ENCODE measurements around the gene PLET1. TPM values are rescaled to one million over a fixed set of nuclear protein-coding genes. Genes with fewer than 3 reads are reported as not detected.

The PLET1 gene
- total and polyA plus RNA-seq, 2 of the 8 experiments (the other 6 are each of a cell fraction or from before 2014, with no cell fraction given), result not detected

DNA sequence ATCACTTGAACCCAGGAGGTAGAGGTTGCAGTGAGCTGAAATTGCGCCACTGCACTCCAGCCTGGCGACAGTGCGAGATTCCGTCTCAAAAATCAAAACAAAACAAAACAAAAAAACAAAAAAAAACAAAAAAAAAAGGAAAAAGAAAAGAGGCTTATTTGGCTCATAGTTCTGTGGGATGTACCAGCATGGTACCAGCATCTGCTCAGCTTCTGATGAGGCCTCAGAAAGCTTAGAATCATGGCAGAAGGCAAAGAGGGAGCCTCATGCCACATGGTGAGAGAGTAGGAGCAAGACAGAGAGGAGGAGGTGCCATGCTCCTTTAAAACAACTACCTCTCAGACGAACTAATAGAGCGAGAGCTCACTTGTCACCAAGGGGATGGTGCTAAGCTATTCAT lies 45.0 kb downstream of the PLET1 start:
- Histone ChIP-seq H2BK5ac (ENCODE audit: low read depth, low read length) (no peak overlapping the region), H3K4ac (replicated peaks; ENCODE audit: insufficient read length, low read depth, low read length) (no peak overlapping the region), H2BK12ac (ENCODE audit: low read depth, low read length) (no peak overlapping the region), H3K27ac (ENCODE audit: low read depth, low read length) (no peak overlapping the region), H3K14ac (ENCODE audit: insufficient read length) (no peak overlapping the region), H3K9ac (replicated peaks in 1 of 4; ENCODE audit: extremely low read depth in 1 of 4, low read depth in 3 of 4, low read length in 3 of 4) (no peak overlapping the region), H3K4me3 (ENCODE audit: extremely low read depth in 1 of 4, insufficient read depth in 2 of 4, low read depth in 3 of 4, low read length in 4 of 4) (no peak overlapping the region), H3K4me1 (replicated peaks in 1 of 4; ENCODE audit: control insufficient read depth in 3 of 4, insufficient read depth in 4 of 4, low read length in 3 of 4) (no peaks in the 10 kb centered on the region), H3K4me2 (ENCODE audit: insufficient read depth in 1 of 2, low read depth in 2 of 2, low read length in 2 of 2) (no peak overlapping the region), H2BK120ac (replicated peaks; ENCODE audit: low read depth, low read length) (no peak overlapping the region), H3K36me3 (ENCODE audit: control insufficient read depth in 2 of 4, insufficient read depth in 4 of 4, low read length in 3 of 4) (no peaks in the 10 kb centered on the region), H3K27me3 (replicated peaks in 1 of 4; ENCODE audit: control insufficient read depth in 3 of 4, extremely low read depth in 1 of 4, insufficient read depth in 3 of 4, low read length in 3 of 4) (no peaks in the 10 kb centered on the region), H4K8ac (ENCODE audit: extremely low read depth, insufficient read depth, low read length) (no peak overlapping the region), H2AFZ (ENCODE audit: low read length) (no peak overlapping the region), H4K91ac (replicated peaks; ENCODE audit: insufficient read length, low read length) (no peak overlapping the region), H3K18ac (ENCODE audit: extremely low read depth, low read length) (no peak overlapping the region), H3K56ac (replicated peaks; ENCODE audit: insufficient read length, low read depth, low read length) (no peak overlapping the region), H2BK15ac (ENCODE audit: low read length) (no peak overlapping the region), H4K20me1 (replicated peaks in 1 of 2; ENCODE audit: control insufficient read depth in 1 of 2, insufficient read depth in 2 of 2, low read length in 2 of 2) (no peaks in the 10 kb centered on the region), H3K79me2 (ENCODE audit: control insufficient read depth in 1 of 2, insufficient read depth in 2 of 2, low read length in 2 of 2) (no peaks in the 10 kb centered on the region), H3K23ac (ENCODE audit: insufficient read length) (no peak overlapping the region), H3K23me2 (ENCODE audit: low read depth, low read length) (no peaks in the 10 kb centered on the region; the same call in 1 of the 2 replicates), H2AK5ac (ENCODE audit: low read depth, low read length) (no peak overlapping the region), H3K9me3 (ENCODE audit: insufficient read depth in 2 of 2, low read depth in 1 of 2, low read length in 1 of 2) (no peaks in the 10 kb centered on the region), H2BK20ac (ENCODE audit: low read length) (no peak overlapping the region), H3K79me1 (ENCODE audit: low read depth, low read length) (no peaks in the 10 kb centered on the region), H4K5ac (ENCODE audit: insufficient read length, low read depth, low read length) (no peak overlapping the region)
- FAIRE-seq, result no peak
- POLR2A ChIA-PET (ENCODE audit: partially characterized antibody), result interaction anchor here (1.1 kb wide), 1 partner anchor 11 kb away, joined by 3 read pairs; no protein-coding TSS in a partner anchor
- CTCF ChIA-PET (ENCODE audit: partially characterized antibody), result interaction anchor here (0.6 to 1.1 kb wide), 3 partner anchors 62 to 784 kb away, joined by 3 to 7 read pairs (median 3); no protein-coding TSS in a partner anchor
- DNase-seq (ENCODE audit: low read depth in 1 of 2, low spot score in 2 of 2), result no peak
- WGBS, 2 experiments (ENCODE audit: extremely low coverage in 1 of 2, insufficient coverage in 1 of 2, insufficient read length in 1 of 2, insufficient replicate concordance in 2 of 2, low coverage in 1 of 2, low lambda C conversion rate in 2 of 2, missing lambda C conversion rate in 1 of 2), result 92% methylated on average over 6 of the region's 6 CpGs; no CpG with 5 or more reads in 1 of the 2 experiments
- TF ChIP-seq TEAD4 (IDR thresholded peaks at IDR 0.05; ENCODE audit: low read depth, low read length), result no peak
- TF ChIP-seq RNF2 (IDR thresholded peaks at IDR 0.05; ENCODE audit: borderline replicate concordance, low read depth, low read length, missing control alignments, poor library complexity, severe bottlenecking), result no peak
- TF ChIP-seq HDAC2 (IDR thresholded peaks at IDR 0.05; ENCODE audit: borderline replicate concordance in 1 of 2, low read depth in 2 of 2, low read length in 2 of 2), result no peak
- TF ChIP-seq, protein P1, sequence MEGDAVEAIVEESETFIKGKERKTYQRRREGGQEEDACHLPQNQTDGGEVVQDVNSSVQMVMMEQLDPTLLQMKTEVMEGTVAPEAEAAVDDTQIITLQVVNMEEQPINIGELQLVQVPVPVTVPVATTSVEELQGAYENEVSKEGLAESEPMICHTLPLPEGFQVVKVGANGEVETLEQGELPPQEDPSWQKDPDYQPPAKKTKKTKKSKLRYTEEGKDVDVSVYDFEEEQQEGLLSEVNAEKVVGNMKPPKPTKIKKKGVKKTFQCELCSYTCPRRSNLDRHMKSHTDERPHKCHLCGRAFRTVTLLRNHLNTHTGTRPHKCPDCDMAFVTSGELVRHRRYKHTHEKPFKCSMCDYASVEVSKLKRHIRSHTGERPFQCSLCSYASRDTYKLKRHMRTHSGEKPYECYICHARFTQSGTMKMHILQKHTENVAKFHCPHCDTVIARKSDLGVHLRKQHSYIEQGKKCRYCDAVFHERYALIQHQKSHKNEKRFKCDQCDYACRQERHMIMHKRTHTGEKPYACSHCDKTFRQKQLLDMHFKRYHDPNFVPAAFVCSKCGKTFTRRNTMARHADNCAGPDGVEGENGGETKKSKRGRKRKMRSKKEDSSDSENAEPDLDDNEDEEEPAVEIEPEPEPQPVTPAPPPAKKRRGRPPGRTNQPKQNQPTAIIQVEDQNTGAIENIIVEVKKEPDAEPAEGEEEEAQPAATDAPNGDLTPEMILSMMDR (IDR thresholded peaks at IDR 0.05; ENCODE audit: control extremely low read depth in 1 of 3, insufficient read depth in 1 of 3, low read depth in 1 of 3, low read length in 3 of 3), result no peak
- no peak for TF ChIP-seq SP4 (IDR thresholded peaks at IDR 0.05; ENCODE audit: low read length)
